Gastroesophageal sphincter (tissue), 3 donors: ENCODE data around the gene ATAD3A.

Experiments
- EP300 ChIP-seq: sonication (generic); formaldehyde crosslinking; IDR thresholded peaks from one replicate; pipeline ENCODE4 v1.6.1; 2017; ENCODE audit warnings: antibody characterized with exemption, mild to moderate bottlenecking
- TF ChIP-seq, protein P1 (sequence below), 4 experiments: fragments of 200-600 bp in 2 of 4; fragments of 450-650 bp in 2 of 4; sonication (generic) in 1 of 4; IDR thresholded peaks; one replicate each; pipeline ENCODE4 v1.5.1; 2017 to 2019; ENCODE audit warnings: antibody characterized with exemption in 4 of 4, mild to moderate bottlenecking in 2 of 4, moderate library complexity in 2 of 4

- TF ChIP-seq, protein P1, sequence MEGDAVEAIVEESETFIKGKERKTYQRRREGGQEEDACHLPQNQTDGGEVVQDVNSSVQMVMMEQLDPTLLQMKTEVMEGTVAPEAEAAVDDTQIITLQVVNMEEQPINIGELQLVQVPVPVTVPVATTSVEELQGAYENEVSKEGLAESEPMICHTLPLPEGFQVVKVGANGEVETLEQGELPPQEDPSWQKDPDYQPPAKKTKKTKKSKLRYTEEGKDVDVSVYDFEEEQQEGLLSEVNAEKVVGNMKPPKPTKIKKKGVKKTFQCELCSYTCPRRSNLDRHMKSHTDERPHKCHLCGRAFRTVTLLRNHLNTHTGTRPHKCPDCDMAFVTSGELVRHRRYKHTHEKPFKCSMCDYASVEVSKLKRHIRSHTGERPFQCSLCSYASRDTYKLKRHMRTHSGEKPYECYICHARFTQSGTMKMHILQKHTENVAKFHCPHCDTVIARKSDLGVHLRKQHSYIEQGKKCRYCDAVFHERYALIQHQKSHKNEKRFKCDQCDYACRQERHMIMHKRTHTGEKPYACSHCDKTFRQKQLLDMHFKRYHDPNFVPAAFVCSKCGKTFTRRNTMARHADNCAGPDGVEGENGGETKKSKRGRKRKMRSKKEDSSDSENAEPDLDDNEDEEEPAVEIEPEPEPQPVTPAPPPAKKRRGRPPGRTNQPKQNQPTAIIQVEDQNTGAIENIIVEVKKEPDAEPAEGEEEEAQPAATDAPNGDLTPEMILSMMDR (IDR thresholded peaks at IDR 0.05): no peak
- TF ChIP-seq EP300: no peak
Measured at GRCh38 chr1:1536938-1537546, 25.1 kb downstream of the ATAD3A start.
